HEK293T (cell line): ENCODE results near the gene NCAN.

Source experiments
- CTCF ChIA-PET: fragments of 350-600 bp; formaldehyde crosslinking; extraction: SDS; loops from one replicate; lab custom pipeline; 2021; ENCODE audit warnings: antibody characterized with exemption, inconsistent platforms; lab: Yijun Ruan, JAX
- POLR2A ChIA-PET: fragments of 350-600 bp; formaldehyde crosslinking; extraction: SDS; loops from one replicate; lab custom pipeline; 2020; ENCODE audit warnings: antibody characterized with exemption, inconsistent platforms; lab: Yijun Ruan, JAX
- DNase-seq: peaks from one replicate; pipeline ENCODE4 v3.0.0; 2012; ENCODE audit warnings: mixed read lengths; ENCODE audit errors: extremely low spot score
- ARNT ChIP-seq: fragments of 450-650 bp; IDR thresholded peaks from 2 replicates; pipeline ENCODE4 v1.6.1; 2017; ENCODE audit warnings: mild to moderate bottlenecking
- BHLHE40 ChIP-seq: fragments of 450-650 bp; IDR thresholded peaks from 2 replicates; pipeline ENCODE4 v1.6.1; 2016; ENCODE audit warnings: mild to moderate bottlenecking, moderate library complexity, borderline replicate concordance
- CTBP1 ChIP-seq: fragments of 450-650 bp; IDR thresholded peaks from 2 replicates; pipeline ENCODE4 v1.6.1; 2016; ENCODE audit warnings: borderline replicate concordance
- ELF4 ChIP-seq: fragments of 450-650 bp; IDR thresholded peaks from 2 replicates; pipeline ENCODE4 v1.6.1; 2017; ENCODE audit warnings: antibody characterized with exemption
- FOXA1 ChIP-seq: fragments of 450-650 bp; IDR thresholded peaks from 2 replicates; pipeline ENCODE4 v1.6.1; 2016; ENCODE audit warnings: mild to moderate bottlenecking
- FOXK2 ChIP-seq: fragments of 450-650 bp; IDR thresholded peaks from 2 replicates; pipeline ENCODE4 v1.6.1; 2016; ENCODE audit warnings: mild to moderate bottlenecking
- FOXM1 ChIP-seq: fragments of 450-650 bp; IDR thresholded peaks from 2 replicates; pipeline ENCODE4 v1.6.1; 2017; ENCODE audit warnings: mild to moderate bottlenecking, borderline replicate concordance
- HDGF ChIP-seq: fragments of 450-650 bp; IDR thresholded peaks from 2 replicates; pipeline ENCODE4 v1.6.1; 2017; ENCODE audit warnings: antibody characterized with exemption, borderline replicate concordance
- L3MBTL2 ChIP-seq: fragments of 450-650 bp; conservative IDR thresholded peaks from 2 replicates; pipeline ENCODE4 v1.6.1; 2016; ENCODE audit warnings: mild to moderate bottlenecking
- LEF1 ChIP-seq: fragments of 450-650 bp; IDR thresholded peaks from 2 replicates; pipeline ENCODE4 v1.6.1; 2017; ENCODE audit warnings: mild to moderate bottlenecking, borderline replicate concordance
- NFRKB ChIP-seq: fragments of 450-650 bp; IDR thresholded peaks from 2 replicates; pipeline ENCODE4 v1.6.1; 2016; ENCODE audit warnings: mild to moderate bottlenecking, moderate library complexity
- PKNOX1 ChIP-seq: fragments of 450-650 bp; IDR thresholded peaks from 2 replicates; pipeline ENCODE4 v1.6.1; 2016
- SP1 ChIP-seq: fragments of 450-650 bp; IDR thresholded peaks from 2 replicates; pipeline ENCODE4 v1.6.1; 2017
- SUZ12 ChIP-seq: fragments of 450-650 bp; IDR thresholded peaks from 2 replicates; pipeline ENCODE4 v1.6.1; 2016; ENCODE audit warnings: mild to moderate bottlenecking
- TARDBP ChIP-seq: fragments of 450-650 bp; IDR thresholded peaks from 2 replicates; pipeline ENCODE4 v1.6.1; 2016
- ZNF384 ChIP-seq: fragments of 450-650 bp; IDR thresholded peaks from 2 replicates; pipeline ENCODE4 v1.6.1; 2016

The NCAN gene

GRCh38 chr19:19224852-19225494 is 13.2 kb downstream of the NCAN start:
- peak; percentile 78 for TF ChIP-seq L3MBTL2
- no peak for TF ChIP-seq FOXM1
- peak; percentile 86 for DNase-seq
- POLR2A ChIA-PET = interaction anchor here (1.8 kb wide), 1 partner anchor 22 kb away, joined by 8 read pairs; the partner anchor contains the start of gene NR2C2AP
- CTCF ChIA-PET = interaction anchor here (0.6 to 0.9 kb wide), 3 partner anchors 20 to 32 kb away, joined by 3 read pairs; partner anchors contain the start of gene NR2C2AP

GRCh38 chr19:19226204-19226603 is 14.4 kb downstream of the NCAN start:
- CTCF ChIA-PET = no interaction called here
- POLR2A ChIA-PET = interaction anchor here (1.8 kb wide), 1 partner anchor 24 kb away, joined by 8 read pairs; the partner anchor contains the start of gene NR2C2AP
- TF ChIP-seq FOXA1 (no peak), FOXK2 (no peak), SP1 (no peak), ZNF384 (no peak), ARNT (no peak), BHLHE40 (no peak), NFRKB (no peak), TARDBP (no peak), ELF4 (no peak), L3MBTL2 (no peak), FOXM1 (no peak), HDGF (no peak)
- no peak for DNase-seq

GRCh38 chr19:19226663-19227062 is 14.9 kb downstream of the NCAN start:
- TF ChIP-seq SP1 (no peak), ARNT (no peak), PKNOX1 (no peak), HDGF (no peak), ELF4 (no peak), LEF1 (no peak), BHLHE40 (no peak), FOXK2 (no peak), NFRKB (no peak), TARDBP (no peak), ZNF384 (no peak), FOXM1 (no peak), L3MBTL2 (no peak), FOXA1 (no peak), CTBP1 (no peak), SUZ12 (no peak)
- DNase-seq = no peak
- ChIA-PET POLR2A (no interaction called here), CTCF (no interaction called here)

GRCh38 chr19:19227217-19227616 is 15.5 kb downstream of the NCAN start:
- POLR2A ChIA-PET = no interaction called here
- TF ChIP-seq CTBP1 (no peak), LEF1 (no peak), ELF4 (no peak), HDGF (no peak), FOXM1 (no peak), TARDBP (no peak), FOXA1 (no peak), ZNF384 (no peak)
- CTCF ChIA-PET = no interaction called here
- DNase-seq = no peak

DNA sequence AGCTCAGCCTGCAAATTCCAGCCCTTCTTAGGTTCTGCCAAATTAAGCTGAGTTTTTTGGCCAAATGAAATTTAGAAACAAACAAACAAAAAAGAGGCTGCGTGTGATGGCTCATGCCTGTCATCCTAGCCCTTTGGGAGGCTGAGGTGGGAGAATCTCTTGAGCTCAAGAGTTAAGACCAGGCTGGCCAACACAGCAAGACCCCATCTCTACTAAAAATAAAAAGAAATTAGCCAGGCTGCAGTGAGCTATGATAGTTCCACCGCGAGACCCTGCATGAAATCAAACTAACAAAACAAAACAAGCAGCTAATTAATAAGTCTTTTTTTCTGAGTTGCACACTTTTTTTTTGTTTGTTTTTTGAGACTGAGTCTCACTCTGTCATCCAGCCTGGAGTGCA is 17.9 kb downstream of the NCAN start:
- TF ChIP-seq SUZ12 (no peak), HDGF (no peak), PKNOX1 (no peak), ZNF384 (no peak), BHLHE40 (no peak), FOXK2 (no peak), SP1 (no peak), LEF1 (no peak), CTBP1 (no peak), L3MBTL2 (no peak), FOXM1 (no peak), FOXA1 (no peak), TARDBP (no peak), ARNT (no peak), NFRKB (no peak), ELF4 (no peak)
- POLR2A ChIA-PET = interaction anchor here (1.1 kb wide), 1 partner anchor 28 kb away, joined by 3 read pairs; no protein-coding TSS in a partner anchor
- CTCF ChIA-PET = no interaction called here
- DNase-seq = no peak

- POLR2A ChIA-PET = no interaction called here
- no peak for TF ChIP-seq FOXK2
- TF ChIP-seq ARNT = no peak
- no peak for TF ChIP-seq SUZ12
- TF ChIP-seq SP1 = no peak
- TF ChIP-seq LEF1 = no peak
- no peak for TF ChIP-seq BHLHE40
- TF ChIP-seq NFRKB = no peak
- no peak for TF ChIP-seq ELF4
- TF ChIP-seq FOXM1 = no peak
- no peak for TF ChIP-seq PKNOX1
- no peak for TF ChIP-seq L3MBTL2
- no peak for TF ChIP-seq ZNF384
- no peak for TF ChIP-seq HDGF
- no peak for DNase-seq
- CTCF ChIA-PET = no interaction called here
Measured at GRCh38 chr19:19230999-19231398, 19.2 kb downstream of the NCAN start.
